Activated CD4-positive, alpha-beta T cell treated with anti-CD3 and anti-CD28 coated beads, Interleukin-2, amount 50 U/mL, for 16 hours (primary cell): ENCODE measurements around the gene ZNF638.

ENCODE experiments used
- DNase-seq: peaks from one replicate; pipeline ENCODE4 v3.0.0-alpha.2; 2020

ZNF638 gene

GRCh38 chr2:71474116-71474743, 142.6 kb downstream of the ZNF638 start:
- DNase-seq = no peak

- DNase-seq = no peak
These were observed 143.3 kb downstream of the ZNF638 start for GRCh38 chr2:71474744-71475397.

- no peak for DNase-seq
These were observed 144.9 kb downstream of the ZNF638 start for GRCh38 chr2:71476495-71476894.

DNA sequence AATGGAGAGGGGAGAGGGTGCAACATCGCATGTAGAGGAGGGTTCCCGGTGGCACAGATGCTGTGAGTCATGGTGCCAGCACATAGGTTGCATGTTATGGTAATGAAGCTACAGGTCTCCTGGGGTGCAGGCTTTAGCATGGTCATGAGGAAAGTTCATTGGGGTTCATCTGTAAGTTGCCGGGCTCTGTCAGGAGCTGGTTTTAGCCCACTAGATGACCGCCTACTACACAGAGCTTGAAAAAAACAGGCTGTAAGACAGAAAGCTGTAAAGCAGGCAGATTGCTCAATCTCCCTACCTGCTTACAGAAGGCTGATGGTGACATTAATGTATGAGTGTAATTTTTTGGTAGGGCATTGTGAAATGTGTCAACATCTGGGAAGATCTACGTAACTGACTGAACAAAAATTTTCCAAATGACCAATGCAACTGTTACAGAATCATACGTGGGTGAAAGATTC, 145.7 kb downstream of the ZNF638 start:
- no peak for DNase-seq

- no peak for DNase-seq
These were observed 147.2 kb downstream of the ZNF638 start for GRCh38 chr2:71478806-71479205.

DNA sequence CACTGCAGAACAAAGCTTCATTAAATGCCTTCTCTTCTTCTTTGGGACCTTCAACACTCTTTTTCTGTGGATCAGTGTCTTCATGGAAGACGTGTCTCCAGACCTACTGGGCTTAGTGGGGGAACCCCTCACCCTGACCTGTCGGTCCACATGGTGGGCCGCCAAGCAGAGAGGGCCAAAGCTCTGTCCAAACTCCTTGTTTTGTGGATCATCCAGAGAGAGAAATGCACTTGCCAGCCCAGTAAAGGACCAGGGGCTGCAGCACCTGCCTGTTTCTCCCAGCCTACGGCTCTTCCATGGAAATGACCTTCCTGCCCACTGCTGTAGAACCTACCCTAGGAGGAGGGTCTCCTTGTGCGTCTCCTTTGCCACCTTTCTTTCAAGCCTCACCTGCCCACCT, 147.7 kb downstream of the ZNF638 start:
- DNase-seq = no peak

GRCh38 chr2:71481111-71481510, 149.5 kb downstream of the ZNF638 start:
- DNase-seq = no peak

DNA sequence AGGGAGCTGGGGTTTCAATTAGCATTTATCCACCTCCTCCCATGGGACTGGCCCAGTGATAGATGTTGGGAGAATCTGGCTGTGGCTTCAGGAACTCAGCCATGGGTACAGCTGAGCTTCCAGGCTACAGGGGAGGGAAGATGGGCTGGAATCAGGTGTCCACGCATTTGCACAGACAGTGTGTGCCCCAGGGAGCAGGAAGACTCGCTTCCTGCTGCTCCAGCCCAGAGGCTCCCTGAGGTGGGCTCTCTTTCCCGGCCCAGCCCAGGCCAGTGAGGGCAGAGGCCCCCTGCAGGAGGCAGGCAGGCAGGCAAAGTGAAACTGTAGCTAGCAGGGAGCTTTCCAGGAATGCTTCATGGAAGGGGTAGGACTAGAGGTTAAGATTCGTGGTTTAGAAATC, 150.5 kb downstream of the ZNF638 start:
- no peak for DNase-seq

DNA sequence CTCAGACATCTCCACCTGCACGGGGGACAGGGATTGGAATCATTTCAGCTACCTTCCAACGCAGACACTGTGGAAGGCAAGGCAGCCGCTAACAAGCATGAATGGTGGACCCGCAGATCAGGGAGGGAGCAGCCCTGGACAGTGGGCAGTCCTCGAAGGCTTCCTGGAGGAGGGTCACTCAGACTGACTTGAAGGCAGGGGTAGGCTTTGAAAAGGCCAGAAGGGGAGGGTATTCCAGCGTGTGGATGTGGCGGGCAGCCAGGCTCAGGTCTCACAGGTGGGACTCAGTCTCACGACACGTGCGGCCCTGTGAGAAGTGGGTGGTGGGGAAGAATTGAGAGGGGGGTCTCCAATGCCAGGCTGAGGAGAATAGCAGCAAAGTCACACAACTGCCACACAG, 151.7 kb downstream of the ZNF638 start:
- DNase-seq = no peak

DNA sequence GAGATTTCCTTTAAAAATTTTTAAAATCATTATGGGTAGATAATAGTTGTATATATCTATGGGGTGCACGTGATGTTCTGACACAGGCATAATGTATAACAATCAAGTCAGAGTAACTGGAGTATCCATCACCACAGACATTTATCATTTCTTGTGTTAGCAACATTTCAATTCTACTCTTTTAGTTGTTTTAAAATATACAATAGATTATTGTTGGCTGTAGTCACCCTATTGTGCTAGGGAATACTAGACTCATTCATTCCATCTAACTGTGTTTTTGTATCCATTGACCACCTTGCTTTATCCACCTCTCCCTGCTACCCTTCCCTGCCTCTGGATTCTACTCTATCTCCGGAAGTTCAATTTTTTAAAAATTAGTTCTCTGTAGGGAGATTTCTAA, 152.8 kb downstream of the ZNF638 start:
- no peak for DNase-seq
